HL-60 (cell line): ENCODE data around the gene ZCCHC9.

ENCODE experiments used
- CTCF ChIP-seq: IDR thresholded peaks from one replicate; pipeline ENCODE4 v1.5.1; 2011; ENCODE audit warnings: low read length, control low read depth, inconsistent platforms; ENCODE audit not compliant: insufficient read depth
- REST ChIP-seq: IDR thresholded peaks from 2 replicates; pipeline ENCODE4 v1.6.1; 2012; ENCODE audit warnings: low read depth; ENCODE audit not compliant: insufficient replicate concordance

- TF ChIP-seq CTCF (no peak), REST (no peak)
These were observed 15.2 kb upstream of the ZCCHC9 start for GRCh38 chr5:81286059-81286617.
